Measurements from ENCODE around the gene METRN.

The METRN gene

DNA sequence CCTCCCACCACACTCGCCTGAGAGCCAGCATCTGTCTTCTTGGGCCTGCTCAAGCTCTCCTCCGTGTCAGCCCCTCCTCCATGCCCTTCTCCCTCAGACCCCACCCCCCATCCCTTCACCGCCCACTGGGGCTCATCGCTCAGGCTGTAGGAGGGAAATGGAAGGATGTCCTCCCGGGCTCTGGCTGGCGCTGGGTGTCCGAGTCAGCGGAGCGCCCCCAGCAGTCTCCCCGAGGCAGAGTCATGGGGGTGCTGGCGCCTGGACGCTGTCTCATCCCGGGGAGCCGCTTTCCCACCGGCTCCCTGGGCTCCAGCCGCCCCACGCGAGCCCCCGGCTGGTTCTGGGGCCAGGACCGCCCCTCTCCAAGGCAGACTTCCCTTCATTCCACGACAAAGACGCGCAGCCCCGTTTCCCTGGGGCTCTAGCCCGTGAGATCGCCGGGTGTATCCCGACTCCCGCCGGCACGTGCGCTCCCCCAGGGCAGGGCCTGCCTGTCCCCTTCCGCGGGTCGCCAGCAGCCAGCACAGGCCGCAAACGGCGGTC is 5.6 kb downstream of the METRN start:
- H3K27ac ChIP-seq: peak overlapping the region; percentile 20 to 86 (median 79); a peak in 21 of 22 replicates
- no peaks in the 10 kb centered on the region for H3K9me3 ChIP-seq (replicated peaks in 1 of 11)
- no peak for TF ChIP-seq Cebpa-rat (IDR thresholded peaks at IDR 0.05)
- H3K27me3 ChIP-seq: peaks cover 11 to 61% (median 17%) of the 10 kb centered on the region in 11 experiments
- H3K4me2 ChIP-seq: peak overlapping the region; percentile 96 to 100 (median 100)
- peaks cover 64 to 99% (median 96%) of the 10 kb centered on the region in 10 experiments for H3K4me1 ChIP-seq
- H3K36me3 ChIP-seq: 0 out of 22 replicates have a peak, but pooled peaks cover 0 to 6% (median 0%) of the 10 kb centered on the region in 11 experiments
- H3K4me3 ChIP-seq: peak overlapping the region; percentile 67 to 80 (median 73)
- peaks cover 32 to 96% (median 77%) of the 10 kb centered on the region in 11 experiments; a peak in 21 of 22 replicates for H4K20me1 ChIP-seq
- peak overlapping the region; percentile 73 to 87 (median 81) for H3K9ac ChIP-seq

- 0 out of 22 replicates have a peak, but pooled peaks cover 0 to 6% (median 0%) of the 10 kb centered on the region in 11 experiments for H3K36me3 ChIP-seq
- peak within 1 kb of the TSS; percentile 96 to 100 (median 100) for H3K4me2 ChIP-seq
- TF ChIP-seq Cebpa-rat (IDR thresholded peaks at IDR 0.05): no peak
- peak within 1 kb of the TSS; percentile 67 to 80 (median 73) for H3K4me3 ChIP-seq
- peaks cover 32 to 96% (median 76%) of the 10 kb centered on the region in 11 experiments; a peak in 21 of 22 replicates for H4K20me1 ChIP-seq
- no peaks in the 10 kb centered on the region for H3K9me3 ChIP-seq (replicated peaks in 1 of 11)
- H3K27ac ChIP-seq: peak within 1 kb of the TSS; percentile 20 to 86 (median 79); a peak in 21 of 22 replicates
- H3K4me1 ChIP-seq: peaks cover 58 to 99% (median 96%) of the 10 kb centered on the region in 10 experiments
- H3K9ac ChIP-seq: peak within 1 kb of the TSS; percentile 73 to 87 (median 81)
- H3K27me3 ChIP-seq: peaks cover 5 to 61% (median 10%) of the 10 kb centered on the region in 11 experiments
Observed at GRCh38 chr16:720990-721764, 6.3 kb downstream of the METRN start, which contains the start of gene ANTKMT. TSS of gene ANTKMT (plus strand) at chr16:721146. CDS start at chr16:721275, 129 bp downstream.

DNA sequence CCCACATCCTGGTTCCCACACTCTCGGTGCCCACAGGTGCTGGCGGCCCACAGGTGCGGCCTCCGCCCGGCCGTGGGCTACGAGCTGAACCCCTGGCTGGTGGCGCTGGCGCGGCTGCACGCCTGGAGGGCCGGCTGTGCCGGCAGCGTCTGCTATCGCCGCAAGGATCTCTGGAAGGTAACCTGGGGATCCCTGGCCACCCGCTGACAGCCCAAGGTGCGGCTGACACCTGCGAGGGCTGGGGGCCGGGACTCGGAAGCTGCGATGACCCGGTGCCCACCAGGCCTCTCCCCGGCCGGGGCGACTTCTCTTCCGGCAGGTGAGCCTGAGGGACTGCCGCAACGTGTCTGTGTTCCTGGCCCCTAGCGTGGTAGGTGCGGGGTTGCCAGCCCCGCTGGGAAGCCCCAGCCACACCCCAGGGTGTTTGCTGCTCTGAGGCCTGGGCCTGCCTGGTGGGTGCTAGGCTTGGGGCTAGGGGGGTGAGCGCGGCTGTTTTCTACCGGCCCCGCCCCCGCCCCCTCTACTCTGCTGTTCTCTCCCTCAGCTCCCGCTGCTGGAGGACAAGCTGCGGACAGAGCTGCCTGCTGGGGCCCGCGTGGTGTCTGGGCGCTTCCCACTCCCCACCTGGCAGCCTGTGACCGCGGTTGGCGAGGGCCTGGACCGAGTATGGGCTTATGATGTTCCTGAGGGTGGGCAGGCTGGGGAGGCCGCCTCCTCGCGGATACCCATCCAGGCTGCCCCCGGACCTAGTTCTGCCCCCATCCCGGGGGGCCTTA is 7.0 kb downstream of the METRN start:
- TF ChIP-seq Cebpa-rat (IDR thresholded peaks at IDR 0.05): no peak
- peaks cover 32 to 93% (median 72%) of the 10 kb centered on the region in 11 experiments; a peak in 21 of 22 replicates for H4K20me1 ChIP-seq
- 0 out of 22 replicates have a peak, but pooled peaks cover 0 to 6% (median 0%) of the 10 kb centered on the region in 11 experiments for H3K36me3 ChIP-seq
- H3K4me1 ChIP-seq: peaks cover 56 to 97% (median 94%) of the 10 kb centered on the region in 10 experiments
- H3K27ac ChIP-seq: peak overlapping the region in 6 of 11 experiments; percentile 79 to 86 (median 83); a peak in 9 of 22 replicates
- peak overlapping the region; percentile 67 to 80 (median 73) for H3K4me3 ChIP-seq
- H3K4me2 ChIP-seq: peak overlapping the region; percentile 96 to 100 (median 100)
- peak overlapping the region; percentile 73 to 87 (median 81); a peak in 20 of 22 replicates for H3K9ac ChIP-seq
- no peaks in the 10 kb centered on the region for H3K9me3 ChIP-seq (replicated peaks in 1 of 11)
- peaks cover 0 to 58% (median 2%) of the 10 kb centered on the region in 11 experiments; a peak in 13 of 22 replicates for H3K27me3 ChIP-seq

DNA sequence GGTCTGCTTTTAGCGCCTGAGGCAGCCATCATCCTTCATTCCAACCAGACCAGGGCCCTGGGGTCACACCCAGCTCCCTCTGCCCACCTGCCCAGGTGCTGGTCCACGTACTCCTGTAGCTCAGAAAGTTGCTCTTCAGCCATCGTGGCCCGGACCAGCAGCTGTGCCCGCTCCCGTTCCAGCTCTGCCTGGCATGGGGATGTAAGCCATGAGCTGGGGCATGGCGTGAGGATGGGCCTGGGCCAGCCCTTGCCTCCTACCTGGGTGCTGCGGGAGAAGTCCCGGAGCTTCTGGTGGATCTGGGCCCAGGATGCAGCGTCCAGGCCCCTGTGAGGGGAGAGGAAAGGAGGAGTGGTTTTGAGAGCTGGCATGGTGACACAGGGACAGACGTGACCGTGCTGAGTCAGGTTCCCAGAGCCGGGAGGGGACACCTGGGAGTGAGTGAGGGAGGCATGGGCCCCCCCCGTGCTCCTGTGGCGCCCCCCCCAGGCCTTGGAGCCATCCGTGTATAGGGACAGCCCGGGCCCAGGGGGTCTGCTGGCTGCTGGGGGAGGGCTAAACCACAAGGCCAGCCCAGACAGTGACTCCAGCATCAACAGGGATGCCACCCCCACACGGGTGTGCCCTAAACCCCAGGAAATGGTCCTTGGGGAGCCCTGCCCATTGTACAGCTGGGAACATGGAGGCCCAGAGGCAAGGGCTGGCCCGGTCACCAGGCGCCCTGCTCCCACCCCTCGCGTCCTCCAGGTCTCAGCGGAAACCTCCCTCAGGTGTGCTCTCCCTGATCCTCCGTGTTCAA is 8.1 kb downstream of the METRN start:
- Histone ChIP-seq H3K27me3 (peaks cover 0 to 48% (median 0%) of the 10 kb centered on the region in 11 experiments; a peak in 7 of 22 replicates), H3K4me3 (no peak overlapping the region), H3K4me2 (peak overlapping the region; percentile 28 to 100 (median 100); a peak in 21 of 22 replicates), H3K9ac (peak overlapping the region in 4 of 11 experiments; percentile 19 to 48 (median 30); a peak in 6 of 22 replicates), H3K27ac (no peak overlapping the region), H4K20me1 (peaks cover 32 to 83% (median 67%) of the 10 kb centered on the region in 11 experiments; a peak in 21 of 22 replicates), H3K9me3 (replicated peaks in 1 of 11) (no peaks in the 10 kb centered on the region), H3K4me1 (peaks cover 49 to 94% (median 90%) of the 10 kb centered on the region in 10 experiments), H3K36me3 (0 out of 22 replicates have a peak, but pooled peaks cover 0 to 6% (median 0%) of the 10 kb centered on the region in 11 experiments)
- no peak for TF ChIP-seq Cebpa-rat (IDR thresholded peaks at IDR 0.05)

DNA sequence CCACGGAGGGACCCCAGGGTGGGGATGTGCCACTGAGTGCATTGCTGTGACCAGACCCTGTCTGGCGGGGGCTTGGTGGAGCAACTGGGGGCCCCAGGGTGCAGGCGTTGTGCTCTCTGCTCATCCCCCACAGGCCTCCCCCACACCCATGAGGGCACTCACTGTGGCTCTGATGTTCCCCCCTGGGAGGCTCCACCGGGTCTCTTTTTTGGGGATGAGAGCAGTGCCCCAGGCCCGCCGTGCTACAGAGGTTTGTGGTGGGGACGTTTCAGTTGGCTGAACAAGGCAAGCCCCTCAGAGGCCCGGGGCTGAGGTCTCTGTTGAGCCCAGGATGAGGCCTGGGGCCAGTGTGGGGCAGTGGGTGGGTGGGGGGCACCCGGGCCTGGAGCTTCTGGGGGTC is 8.8 kb downstream of the METRN start:
- Histone ChIP-seq H3K4me2 (peak overlapping the region; percentile 28 to 100 (median 100); a peak in 19 of 22 replicates), H3K9me3 (replicated peaks in 1 of 11) (no peaks in the 10 kb centered on the region), H3K4me1 (peaks cover 49 to 91% (median 88%) of the 10 kb centered on the region in 10 experiments), H3K27ac (no peak overlapping the region), H3K27me3 (peaks cover 0 to 42% (median 0%) of the 10 kb centered on the region in 11 experiments; a peak in 7 of 22 replicates), H3K4me3 (no peak overlapping the region), H4K20me1 (peaks cover 32 to 76% (median 63%) of the 10 kb centered on the region in 11 experiments; a peak in 21 of 22 replicates), H3K36me3 (0 out of 22 replicates have a peak, but pooled peaks cover 0 to 6% (median 0%) of the 10 kb centered on the region in 11 experiments), H3K9ac (peak overlapping the region in 4 of 11 experiments; percentile 19 to 48 (median 30); a peak in 7 of 22 replicates)
- no peak for TF ChIP-seq Cebpa-rat (IDR thresholded peaks at IDR 0.05)

DNA sequence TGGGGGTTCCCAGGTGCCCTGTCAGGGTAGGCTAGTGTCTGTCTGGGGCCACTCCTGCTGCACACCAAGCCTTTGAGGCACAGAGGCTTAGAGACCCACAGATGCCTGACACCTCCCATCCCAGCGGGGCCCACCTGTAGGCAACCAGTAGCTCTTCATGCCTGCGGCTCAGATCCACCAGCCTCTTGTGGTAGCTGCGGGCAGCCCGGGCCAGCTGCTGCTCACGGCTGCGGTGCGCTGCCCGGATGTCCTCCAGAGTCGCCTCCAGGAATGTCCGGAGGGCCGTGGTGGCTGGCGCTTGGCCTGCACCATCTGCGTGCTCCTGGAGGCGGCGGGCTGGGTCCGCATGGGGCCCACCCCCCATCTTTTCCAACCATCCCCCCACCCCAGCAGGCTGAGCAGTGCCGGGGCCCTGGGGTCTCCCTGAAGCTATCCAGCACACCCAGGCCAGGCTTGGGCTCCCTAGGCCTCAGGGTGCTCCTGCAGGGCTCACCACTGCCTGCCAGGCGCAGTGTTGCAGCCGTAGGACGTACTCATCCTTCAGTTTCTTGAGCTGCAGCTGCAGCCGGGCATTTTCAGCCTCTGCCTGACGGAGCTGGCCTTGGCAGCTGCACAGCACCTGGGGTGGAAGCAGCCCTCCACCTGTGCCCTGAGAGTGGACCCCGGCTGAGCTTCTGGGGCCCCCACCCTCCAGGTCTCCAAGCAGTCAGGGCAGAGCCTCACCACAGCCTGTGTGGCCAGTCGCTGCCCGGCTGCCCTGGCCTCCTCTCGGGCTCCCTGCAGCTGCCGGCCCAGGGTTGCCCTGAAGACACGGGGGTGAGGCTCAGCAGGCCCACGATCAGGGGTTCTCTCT is 9.5 kb downstream of the METRN start:
- Histone ChIP-seq H3K4me3 (peak overlapping the region in 1 of 10 experiments; percentile 22; a peak in 1 of 20 replicates), H4K20me1 (peaks cover 37 to 74% (median 61%) of the 10 kb centered on the region in 11 experiments; a peak in 21 of 22 replicates), H3K4me2 (peak overlapping the region in 10 of 11 experiments; percentile 52 to 100 (median 100); a peak in 18 of 22 replicates), H3K9ac (peak overlapping the region in 3 of 11 experiments; percentile 25 to 48 (median 35); a peak in 6 of 22 replicates), H3K9me3 (replicated peaks in 1 of 11) (no peaks in the 10 kb centered on the region), H3K4me1 (peaks cover 42 to 89% (median 86%) of the 10 kb centered on the region in 10 experiments), H3K36me3 (peaks cover 0 to 6% (median 2%) of the 10 kb centered on the region in 11 experiments; a peak in 2 of 22 replicates), H3K27me3 (peaks cover 0 to 42% (median 0%) of the 10 kb centered on the region in 11 experiments; a peak in 7 of 22 replicates), H3K27ac (no peak overlapping the region)
- TF ChIP-seq Cebpa-rat (IDR thresholded peaks at IDR 0.05): no peak
